Measurements from ENCODE around the gene ABL1.

ABL1 gene

DNA sequence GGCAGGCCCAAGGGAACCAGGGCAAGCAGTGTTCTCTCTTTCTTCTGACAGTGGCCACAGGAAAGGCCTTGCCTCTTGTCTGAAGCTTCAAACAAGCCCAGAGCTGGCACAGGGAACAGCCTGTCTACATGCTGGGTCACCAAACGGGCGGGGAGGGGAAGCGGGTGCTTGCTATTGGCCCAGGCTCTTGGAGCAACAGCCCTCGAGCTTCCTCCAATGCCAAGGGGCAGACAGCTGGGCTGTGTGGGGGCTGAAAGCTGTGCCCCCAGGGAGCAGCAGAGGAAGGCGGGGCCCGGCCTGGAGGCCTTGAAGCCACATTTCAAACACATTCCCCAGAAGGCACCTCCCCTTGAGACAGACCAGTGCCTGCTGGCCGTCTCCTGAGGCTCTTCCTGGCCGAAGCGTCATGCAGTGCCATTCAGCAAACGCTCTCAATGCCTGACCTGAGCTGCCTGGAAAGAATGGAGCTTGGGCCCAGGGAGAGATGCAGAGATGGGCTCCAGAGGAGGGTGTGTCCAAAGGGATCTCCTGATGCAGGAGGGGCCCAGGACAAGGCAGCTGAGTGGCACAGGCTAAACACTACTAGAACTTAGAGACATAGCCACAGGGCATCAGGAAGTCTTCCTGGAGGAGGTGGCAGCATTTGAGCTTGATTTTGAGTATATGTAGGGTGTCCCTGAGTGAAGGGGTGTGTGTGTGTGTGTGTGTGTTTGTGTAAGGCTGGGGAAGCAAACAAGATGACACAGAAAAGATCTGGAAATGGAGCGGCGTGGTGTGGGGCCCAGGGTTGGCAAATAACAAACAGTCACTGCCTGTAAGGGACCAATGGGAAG is 101.4 kb downstream of the ABL1 start:
- Histone ChIP-seq H3K9me3 (no peaks in the 10 kb centered on the region), H3K4me3 (no peak overlapping the region), H3K27me3 (ENCODE audit: low read depth) (peaks cover 57% of the 10 kb centered on the region), H3K36me3 (replicated peaks) (no peaks in the 10 kb centered on the region), H3K4me1 (no peaks in the 10 kb centered on the region)
- no peak for DNase-seq (ENCODE audit: low spot score in 2 of 2)
- in situ Hi-C loops (cut with MboI; ENCODE audit: low sequenced_read_pairs), result no loop called here

Measured in HAP-1 (cell line).